ENCODE data around the gene ME2. TPM values are rescaled to one million over a fixed set of nuclear protein-coding genes. Genes with fewer than 3 reads are reported as not detected.
"Not testable (repeated sequence)": the region's sequence is repeated elsewhere in the genome, so short reads cannot be mapped to it uniquely, and the experiment has no call there.

The ME2 gene
- total RNA-seq, 2 donors from 2014 or later, result 42.6 to 73.6 TPM

- DNase-seq (ENCODE audit: low spot score), result no peak
- TF ChIP-seq, protein P1, sequence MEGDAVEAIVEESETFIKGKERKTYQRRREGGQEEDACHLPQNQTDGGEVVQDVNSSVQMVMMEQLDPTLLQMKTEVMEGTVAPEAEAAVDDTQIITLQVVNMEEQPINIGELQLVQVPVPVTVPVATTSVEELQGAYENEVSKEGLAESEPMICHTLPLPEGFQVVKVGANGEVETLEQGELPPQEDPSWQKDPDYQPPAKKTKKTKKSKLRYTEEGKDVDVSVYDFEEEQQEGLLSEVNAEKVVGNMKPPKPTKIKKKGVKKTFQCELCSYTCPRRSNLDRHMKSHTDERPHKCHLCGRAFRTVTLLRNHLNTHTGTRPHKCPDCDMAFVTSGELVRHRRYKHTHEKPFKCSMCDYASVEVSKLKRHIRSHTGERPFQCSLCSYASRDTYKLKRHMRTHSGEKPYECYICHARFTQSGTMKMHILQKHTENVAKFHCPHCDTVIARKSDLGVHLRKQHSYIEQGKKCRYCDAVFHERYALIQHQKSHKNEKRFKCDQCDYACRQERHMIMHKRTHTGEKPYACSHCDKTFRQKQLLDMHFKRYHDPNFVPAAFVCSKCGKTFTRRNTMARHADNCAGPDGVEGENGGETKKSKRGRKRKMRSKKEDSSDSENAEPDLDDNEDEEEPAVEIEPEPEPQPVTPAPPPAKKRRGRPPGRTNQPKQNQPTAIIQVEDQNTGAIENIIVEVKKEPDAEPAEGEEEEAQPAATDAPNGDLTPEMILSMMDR (IDR thresholded peaks at IDR 0.05), result no peak
- Histone ChIP-seq H3K4me1 (ENCODE audit: control insufficient read depth in 1 of 2, low read depth in 2 of 2) (peaks cover 0 to 9% of the 10 kb centered on the region in 2 donors), H3K27ac (peak overlapping the region in 1 of 2 donors; percentile 83), H3K27me3 (replicated peaks; ENCODE audit: insufficient read depth) (no peaks in the 10 kb centered on the region), H3K9me3 (no peaks in the 10 kb centered on the region), H3K4me3 (peak overlapping the region; percentile 98), H3K36me3 (no peaks in the 10 kb centered on the region)
- ATAC-seq (ENCODE audit: insufficient number of reproducible peaks, low FRiP score, low read depth), result no peak
Observed at GRCh38 chr18:50877545-50878265, 1.2 kb upstream of the ME2 start.

DNA sequence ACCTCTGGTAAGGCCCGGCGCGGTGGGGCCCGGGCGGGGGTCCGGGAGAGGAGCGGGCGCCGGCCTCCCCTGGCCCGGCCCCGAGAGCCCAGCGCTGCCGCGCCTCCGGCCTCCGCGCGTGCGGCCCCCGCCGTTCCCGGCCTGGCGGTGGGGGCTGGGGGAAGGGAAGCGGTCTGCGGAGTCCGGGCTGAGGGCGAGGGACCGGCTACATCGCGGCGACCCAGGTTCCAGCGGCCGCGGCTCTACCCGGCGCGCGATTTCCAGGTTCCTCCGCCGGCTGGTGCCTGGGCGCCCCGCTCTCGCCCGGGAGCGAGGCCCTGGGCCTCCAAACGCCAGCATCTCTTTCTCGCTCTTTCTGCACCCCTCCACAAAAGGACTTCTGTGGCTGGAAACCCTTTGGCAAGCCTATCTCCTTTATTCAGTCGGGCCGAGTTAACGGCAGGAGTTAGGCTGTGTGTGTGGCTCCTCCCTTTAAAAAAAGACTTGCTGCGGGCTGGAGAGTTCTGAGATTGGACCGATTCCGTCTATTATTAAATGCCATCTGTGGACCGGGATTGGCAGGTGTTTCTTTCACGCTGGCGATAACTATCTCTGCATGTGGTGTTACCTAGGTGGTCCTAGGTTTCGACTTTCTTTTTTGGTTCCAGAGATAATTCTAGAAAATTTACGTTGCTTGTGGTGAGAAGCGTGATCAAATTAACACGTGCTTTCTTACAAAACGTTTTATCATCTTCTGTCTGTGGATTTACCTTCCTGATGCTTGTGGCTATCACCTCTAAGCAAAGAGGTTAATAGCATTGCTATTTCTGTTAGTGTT is 592 bp downstream of the ME2 start:
- TF ChIP-seq, protein P1 (IDR thresholded peaks at IDR 0.05), result no peak
- H3K27ac ChIP-seq, result peak overlapping the region; percentile 83 to 87
- H3K27me3 ChIP-seq (replicated peaks; ENCODE audit: insufficient read depth), result no peaks in the 10 kb centered on the region
- peak overlapping the region; percentile 98 for H3K4me3 ChIP-seq
- peaks cover 0 to 9% of the 10 kb centered on the region in 2 donors for H3K4me1 ChIP-seq (ENCODE audit: control insufficient read depth in 1 of 2, low read depth in 2 of 2)
- DNase-seq (ENCODE audit: low spot score) (no peak), ATAC-seq (ENCODE audit: insufficient number of reproducible peaks, low FRiP score, low read depth) (peak; percentile 28)
- no peaks in the 10 kb centered on the region for H3K36me3 ChIP-seq
- H3K9me3 ChIP-seq, result no peaks in the 10 kb centered on the region

- Histone ChIP-seq H3K4me1 (ENCODE audit: control insufficient read depth in 1 of 2, low read depth in 2 of 2) (peaks cover 0 to 9% of the 10 kb centered on the region in 2 donors), H3K27me3 (replicated peaks; ENCODE audit: insufficient read depth) (no peaks in the 10 kb centered on the region), H3K36me3 (no peaks in the 10 kb centered on the region), H3K4me3 (peak overlapping the region; percentile 98), H3K27ac (no peak overlapping the region), H3K9me3 (no peaks in the 10 kb centered on the region)
- DNase-seq (ENCODE audit: low spot score), result no peak
- TF ChIP-seq, protein P1 (IDR thresholded peaks at IDR 0.05), result no peak
- ATAC-seq (ENCODE audit: insufficient number of reproducible peaks, low FRiP score, low read depth), result no peak
Observed at GRCh38 chr18:50880119-50880465, 1.2 kb downstream of the ME2 start.

DNA sequence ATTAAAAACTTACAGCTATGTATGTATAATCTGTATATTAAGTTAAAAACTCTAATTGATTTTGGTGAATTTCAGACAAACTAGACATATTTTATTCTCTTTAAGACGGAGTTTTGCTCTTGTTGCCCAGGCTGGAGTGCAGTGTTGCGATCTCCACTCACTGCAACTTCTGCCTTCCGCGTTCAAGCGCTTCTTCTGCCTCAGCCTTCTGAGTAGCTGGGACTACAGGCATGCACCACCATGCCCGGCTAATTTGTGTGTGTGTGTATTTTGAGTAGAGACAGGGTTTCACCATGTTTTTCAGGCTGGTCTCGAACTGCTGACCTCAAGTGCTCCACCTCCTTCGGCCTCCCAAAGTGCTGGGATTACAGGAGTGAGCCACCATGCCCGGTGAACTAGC is 2.0 kb downstream of the ME2 start:
- H3K4me1 ChIP-seq (ENCODE audit: control insufficient read depth in 1 of 2, low read depth in 2 of 2); H3K27ac ChIP-seq; H3K9me3 ChIP-seq; H3K27me3 ChIP-seq (replicated peaks; ENCODE audit: insufficient read depth); DNase-seq (ENCODE audit: low spot score); H3K36me3 ChIP-seq; H3K4me3 ChIP-seq; ATAC-seq (ENCODE audit: insufficient number of reproducible peaks, low FRiP score, low read depth): not testable (repeated sequence)

DNA sequence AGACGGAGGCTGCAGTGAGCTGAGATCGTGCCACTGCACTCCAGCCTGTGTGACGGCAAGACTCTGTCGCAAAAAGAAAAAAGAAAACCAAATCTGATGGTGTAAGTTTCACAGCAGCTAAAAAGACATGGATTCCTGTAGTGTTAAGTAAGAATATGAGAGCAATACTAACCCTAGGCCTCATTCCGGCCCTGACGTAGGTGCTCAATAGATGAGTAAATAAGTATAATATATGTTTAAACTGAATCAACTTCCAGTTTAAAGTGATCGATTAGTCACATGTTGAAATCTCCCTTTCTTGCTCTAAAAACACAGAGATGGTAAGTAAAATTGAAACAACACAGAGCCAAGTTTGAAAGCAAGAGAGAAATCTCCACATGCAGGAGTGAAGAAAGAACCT is 8.0 kb downstream of the ME2 start:
- Histone ChIP-seq H3K4me1 (ENCODE audit: control insufficient read depth in 1 of 2, low read depth in 2 of 2) (peaks cover 0 to under 1% of the 10 kb centered on the region in 2 donors), H3K27ac (no peak overlapping the region), H3K27me3 (replicated peaks; ENCODE audit: insufficient read depth) (no peaks in the 10 kb centered on the region), H3K36me3 (no peaks in the 10 kb centered on the region), H3K4me3 (no peak overlapping the region), H3K9me3 (no peaks in the 10 kb centered on the region)
- DNase-seq (ENCODE audit: low spot score) (no peak), ATAC-seq (ENCODE audit: insufficient number of reproducible peaks, low FRiP score, low read depth) (no peak)
- TF ChIP-seq, protein P1 (IDR thresholded peaks at IDR 0.05), result no peak

All from thoracic aorta (tissue), 2 donors.